Stimulated activated CD8-positive, alpha-beta memory T cell treated with anti-CD3 and anti-CD28 coated beads, Interleukin-15, amount 100 ng/mL, for 4 hours (primary cell): ENCODE data around the gene UBE2F.

Experiments
- DNase-seq, 2 donors: peaks; one replicate each; pipeline ENCODE4 v3.0.0-alpha.2; 2020; ENCODE audit warnings: low read depth in 2 of 2

The UBE2F gene

DNA sequence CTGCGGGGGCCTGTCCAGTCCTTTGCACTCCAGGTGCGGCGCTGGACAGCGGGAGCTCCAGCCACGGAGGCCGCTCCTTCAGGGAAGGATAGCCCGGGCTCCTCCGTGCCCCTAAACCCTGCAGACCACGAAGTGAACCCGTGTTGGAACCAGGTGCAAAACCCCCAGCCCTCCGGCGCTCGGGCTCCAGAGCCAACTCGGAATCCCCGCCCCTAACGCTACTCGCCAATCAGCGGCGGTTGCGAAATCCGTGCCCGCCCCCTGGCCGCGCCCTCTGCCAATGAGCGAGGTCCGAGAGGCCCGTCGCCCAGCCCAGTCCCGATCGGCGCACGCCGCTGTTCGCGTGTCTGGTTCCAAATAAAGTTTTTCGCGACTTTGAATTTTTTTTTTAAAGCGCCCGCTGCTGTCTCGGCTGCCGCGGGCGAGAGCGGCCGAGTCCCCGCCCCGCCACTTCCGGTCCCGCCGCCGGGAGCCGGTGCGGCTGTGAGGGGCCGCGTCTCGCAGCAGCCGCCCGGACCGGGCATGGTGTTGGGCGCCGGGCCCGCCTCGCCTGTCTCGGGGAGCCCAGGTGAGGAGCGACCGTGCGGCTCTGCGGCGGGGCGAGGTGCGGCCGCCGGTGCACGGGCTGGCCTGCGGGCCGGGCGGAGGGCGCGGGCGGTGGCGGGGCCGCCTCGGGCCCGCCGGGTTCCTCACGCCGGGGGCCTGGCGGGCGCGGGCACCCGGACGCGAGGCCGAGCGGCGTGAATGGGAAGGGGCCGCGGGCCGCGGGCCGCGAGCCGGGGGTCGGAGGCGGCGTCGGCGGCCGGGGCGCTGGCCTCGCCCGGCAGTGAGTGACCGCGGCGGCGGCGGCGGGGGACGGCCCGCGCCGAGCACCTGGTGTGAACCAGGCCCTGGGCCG lies at the start of gene UBE2F:
TSS of gene UBE2F (plus strand) at position 450 of the 898 bp plus-strand sequence. CDS start 6,094 bp downstream, outside the sequence.
- DNase-seq = peak; percentile 92 to 95

DNA sequence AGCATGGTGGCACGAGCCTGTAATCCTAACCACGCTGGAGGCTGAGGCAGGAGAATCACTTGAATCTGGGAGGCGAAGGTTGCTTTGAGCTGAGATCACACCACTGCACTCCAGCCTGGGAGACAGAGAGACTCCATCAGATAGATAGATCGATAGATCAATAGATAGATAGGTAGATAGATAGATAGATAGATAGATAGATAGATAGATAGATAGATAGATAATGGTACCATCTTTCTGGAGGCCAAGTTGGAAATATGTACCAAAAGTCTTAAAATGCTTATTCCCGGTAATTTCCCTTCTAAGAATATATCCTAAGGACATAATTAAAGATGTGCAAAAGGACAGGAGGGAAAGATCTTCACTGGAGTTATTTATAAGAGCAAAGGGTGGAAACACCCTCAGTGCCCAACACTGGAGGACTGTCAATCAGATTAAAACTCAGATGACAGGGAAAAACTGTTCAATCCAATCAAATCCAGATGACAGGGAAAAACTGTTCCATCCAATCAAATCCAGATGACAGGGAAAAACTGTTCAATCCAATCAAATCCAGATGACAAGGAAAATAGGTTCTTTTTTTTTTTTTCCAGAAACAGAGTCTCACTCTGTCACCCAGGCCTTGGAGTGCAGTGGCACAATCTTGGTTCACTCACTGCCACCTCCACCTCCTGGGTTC lies 49.0 kb upstream of the UBE2F start:
- DNase-seq = no peak

DNA sequence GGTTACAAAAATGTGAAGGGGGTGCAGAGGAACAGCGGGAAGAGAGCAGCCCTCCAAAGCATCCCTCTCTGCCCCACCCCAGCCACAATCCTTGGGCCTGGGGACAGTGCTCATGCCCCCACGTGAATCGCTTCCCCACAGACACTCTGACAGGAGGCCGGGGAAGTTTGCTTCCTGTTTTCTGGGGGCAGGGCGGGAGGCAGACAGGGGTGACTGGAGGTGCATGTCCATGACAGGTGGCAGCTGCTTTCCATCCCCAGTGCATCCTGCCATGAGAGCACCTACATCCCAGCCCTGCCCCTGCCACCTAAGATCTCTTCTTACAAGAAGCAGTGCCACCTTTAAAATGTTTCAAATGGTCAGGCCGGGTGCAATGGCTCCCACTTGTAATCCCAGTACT lies 47.2 kb upstream of the UBE2F start:
- no peak for DNase-seq

- no peak for DNase-seq
These were observed 46.1 kb upstream of the UBE2F start for GRCh38 chr2:237920673-237921072.

DNA sequence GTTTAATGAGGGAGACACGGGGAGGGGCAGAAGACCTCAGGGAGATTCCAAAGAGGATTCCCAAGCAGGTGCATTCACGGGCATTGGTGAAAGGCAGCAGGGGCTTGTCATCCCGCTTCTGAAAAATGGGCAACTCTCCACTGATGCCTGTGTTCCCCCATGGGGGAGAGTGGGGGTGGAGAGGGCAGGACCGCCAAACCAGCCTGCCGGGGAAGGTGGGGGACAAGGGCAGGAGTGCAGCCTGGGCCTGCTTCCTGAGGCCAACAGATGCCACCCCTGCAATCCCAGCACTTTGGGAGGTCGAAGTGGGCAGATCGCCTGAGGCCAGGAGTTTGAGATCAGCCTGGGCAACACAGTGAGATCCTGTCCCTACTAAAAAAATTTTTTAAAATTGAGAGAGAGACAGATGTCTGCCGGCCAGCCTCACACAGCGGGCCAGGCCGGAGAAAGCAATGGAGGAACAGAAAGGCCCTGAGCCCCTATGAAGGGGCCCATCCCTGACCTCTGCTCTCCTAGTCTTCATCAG lies 44.8 kb upstream of the UBE2F start:
- DNase-seq = no peak

GRCh38 chr2:237922641-237923361 lies 44.0 kb upstream of the UBE2F start:
- no peak for DNase-seq

- DNase-seq = peak; percentile 32 to 55
These were observed 43.2 kb upstream of the UBE2F start for GRCh38 chr2:237923481-237924163.

GRCh38 chr2:237924164-237924534 lies 42.7 kb upstream of the UBE2F start:
- DNase-seq = no peak

- DNase-seq = no peak
These were observed 39.7 kb upstream of the UBE2F start for GRCh38 chr2:237927135-237927534.

DNA sequence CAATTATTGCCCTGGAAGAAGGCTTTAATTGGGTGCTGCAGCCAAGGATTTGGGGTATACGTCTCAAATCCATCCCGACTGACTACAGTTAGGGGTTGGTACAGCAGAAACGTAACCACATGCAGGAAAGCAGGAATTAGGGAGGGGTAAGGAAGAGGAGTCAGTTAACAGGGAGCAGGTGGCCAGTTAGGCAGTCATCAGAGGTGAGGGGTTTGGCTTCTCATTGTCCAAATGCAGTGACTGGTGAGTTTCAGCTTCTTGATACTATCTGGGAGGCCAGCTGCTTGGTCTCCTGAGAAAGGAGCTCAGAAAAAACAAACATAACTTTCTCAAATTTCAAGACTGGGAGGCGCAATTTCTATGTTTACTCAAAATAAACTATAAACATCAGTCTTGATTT lies 38.8 kb upstream of the UBE2F start:
- no peak for DNase-seq

DNA sequence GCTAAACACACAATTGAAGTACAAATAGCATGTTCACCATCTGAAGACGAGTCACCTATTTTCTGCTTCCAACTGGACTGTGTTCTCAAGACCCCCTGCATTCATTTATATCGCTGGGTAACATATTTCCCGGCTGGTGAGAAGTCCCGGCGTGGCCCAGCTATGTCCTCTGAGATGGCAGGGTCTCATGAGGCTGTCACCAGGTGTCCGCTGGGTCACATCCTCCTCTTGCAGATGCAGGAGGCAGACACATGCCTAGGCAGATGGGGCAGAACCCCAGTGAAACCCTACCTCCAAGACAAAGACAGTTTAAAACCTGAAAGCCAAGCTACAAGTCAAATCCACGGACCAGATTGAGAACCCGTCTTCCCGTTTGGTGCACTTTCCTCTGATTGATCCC lies 36.8 kb upstream of the UBE2F start:
- DNase-seq = no peak

GRCh38 chr2:237931205-237931721 lies 35.6 kb upstream of the UBE2F start:
- DNase-seq = no peak

GRCh38 chr2:237932731-237933131 lies 34.1 kb upstream of the UBE2F start:
- DNase-seq = no peak

GRCh38 chr2:237934186-237934585 lies 32.6 kb upstream of the UBE2F start:
- no peak for DNase-seq

- DNase-seq = no peak
These were observed 30.9 kb upstream of the UBE2F start for GRCh38 chr2:237935740-237936452.

- DNase-seq = no peak
These were observed 27.6 kb upstream of the UBE2F start for GRCh38 chr2:237939251-237939650.

GRCh38 chr2:237940828-237941227 lies 26.0 kb upstream of the UBE2F start:
- no peak for DNase-seq

GRCh38 chr2:237941239-237941638 lies 25.6 kb upstream of the UBE2F start:
- DNase-seq = no peak

GRCh38 chr2:237942513-237942899 lies 24.3 kb upstream of the UBE2F start:
- no peak for DNase-seq

DNA sequence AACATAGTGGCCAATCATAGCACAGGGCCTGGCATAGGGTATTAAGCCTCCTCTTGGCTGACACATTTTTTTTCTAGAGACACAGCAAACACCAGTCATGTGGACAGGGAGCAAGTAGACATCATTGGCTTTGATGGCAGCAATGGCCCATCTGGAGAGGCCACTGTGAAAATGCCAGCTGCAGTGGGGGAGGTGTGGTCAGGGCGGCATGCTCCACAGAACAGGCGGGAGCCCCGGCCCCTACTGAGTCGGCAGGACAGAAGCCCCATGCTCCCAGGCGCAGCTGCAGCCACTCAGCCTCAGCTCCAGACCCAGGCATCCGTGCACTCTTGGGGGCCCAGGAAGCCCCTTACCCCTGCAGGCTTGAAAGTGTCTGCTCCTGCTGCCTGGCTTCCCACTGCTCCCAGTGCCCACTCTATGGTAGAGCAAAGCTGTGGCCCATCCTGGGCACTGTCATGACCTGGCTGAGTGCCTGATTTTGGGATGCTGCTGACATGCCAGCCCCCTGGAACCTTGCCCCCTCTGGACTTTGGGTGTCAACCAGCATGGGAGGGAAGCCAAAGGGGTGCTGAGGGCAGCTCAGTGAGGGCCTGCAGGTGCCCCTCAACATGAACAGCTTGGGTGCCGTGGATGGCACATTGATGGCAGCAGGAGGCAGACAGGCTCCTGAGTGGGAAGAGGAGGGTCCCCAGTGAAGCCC lies 23.3 kb upstream of the UBE2F start:
- no peak for DNase-seq
